KBM-7 (cell line): ENCODE data around the gene SUCLA2.
"Not testable (repeated sequence)": the region's sequence is repeated elsewhere in the genome, so short reads cannot be mapped to it uniquely, and the experiment has no call there.

ENCODE experiments used
- DNase-seq: peaks from one replicate; pipeline ENCODE4 v3.0.0-alpha.2; 2015
- in situ Hi-C: fragments of 300-500 bp; cut with MboI; formaldehyde crosslinking; loops from 2 replicates; pipeline ENCODE4 v1.14.3; 2020; ENCODE audit warnings: low sequenced_read_pairs, low pct_unique_long_range_greater_than_20kb, mixed read lengths

The SUCLA2 gene

GRCh38 chr13:48001114-48001881 is at the start of gene SUCLA2:
Gene SUCLA2 (minus strand): TSS chr13:48001273. CDS start chr13:48001269, 4 bp downstream.
- peak; percentile 88 for DNase-seq
- in situ Hi-C loops, result no loop called here

GRCh38 chr13:48050550-48050949 is 49.5 kb upstream of the SUCLA2 start:
- peak; percentile 29 for DNase-seq
- in situ Hi-C loops, result no loop called here

- in situ Hi-C loops, result no loop called here
- no peak for DNase-seq
These were observed 42.9 kb upstream of the SUCLA2 start for GRCh38 chr13:48043789-48044503.

GRCh38 chr13:48042894-48043293 is 41.8 kb upstream of the SUCLA2 start:
- in situ Hi-C loops, result no loop called here
- no peak for DNase-seq

GRCh38 chr13:48040896-48041295 is 39.8 kb upstream of the SUCLA2 start:
- in situ Hi-C loops, result no loop called here
- no peak for DNase-seq

GRCh38 chr13:48040049-48040448 is 39.0 kb upstream of the SUCLA2 start:
- in situ Hi-C loops, result no loop called here
- DNase-seq, result no peak

- in situ Hi-C loops, result no loop called here
- peak; percentile 40 for DNase-seq
These were observed 37.7 kb upstream of the SUCLA2 start for GRCh38 chr13:48038761-48039160.

GRCh38 chr13:48037346-48038173 is 36.5 kb upstream of the SUCLA2 start, which contains the start of gene NUDT15:
Gene NUDT15 (plus strand): TSS chr13:48037726. CDS start chr13:48037747, 21 bp downstream.
- in situ Hi-C loops, result no loop called here
- DNase-seq, result peak; percentile 99

GRCh38 chr13:48029859-48030258 is 28.8 kb upstream of the SUCLA2 start:
- in situ Hi-C loops, result no loop called here
- DNase-seq, result no peak

GRCh38 chr13:48028066-48028465 is 27.0 kb upstream of the SUCLA2 start:
- no peak for DNase-seq
- in situ Hi-C loops, result no loop called here

GRCh38 chr13:48019796-48020195 is 18.7 kb upstream of the SUCLA2 start:
- no peak for DNase-seq
- in situ Hi-C loops, result no loop called here

- DNase-seq, result no peak
- in situ Hi-C loops, result no loop called here
These were observed 17.6 kb upstream of the SUCLA2 start for GRCh38 chr13:48018637-48019036.

GRCh38 chr13:48014359-48014758 is 13.3 kb upstream of the SUCLA2 start:
- in situ Hi-C loops, result no loop called here
- DNase-seq, result no peak

GRCh38 chr13:48012668-48013067 is 11.6 kb upstream of the SUCLA2 start:
- DNase-seq, result no peak
- in situ Hi-C loops, result no loop called here

GRCh38 chr13:48010698-48011097 is 9.6 kb upstream of the SUCLA2 start:
- in situ Hi-C loops, result no loop called here
- no peak for DNase-seq

GRCh38 chr13:48009284-48009683 is 8.2 kb upstream of the SUCLA2 start:
- in situ Hi-C loops, result no loop called here
- DNase-seq, result peak; percentile 53

GRCh38 chr13:48006396-48006795 is 5.3 kb upstream of the SUCLA2 start:
- in situ Hi-C loops, result no loop called here
- DNase-seq, result no peak

- DNase-seq, result peak; percentile 32
- in situ Hi-C loops, result no loop called here
These were observed 3.1 kb upstream of the SUCLA2 start for GRCh38 chr13:48004201-48004600.

- in situ Hi-C loops, DNase-seq: not testable (repeated sequence)
These were observed 926 bp upstream of the SUCLA2 start for GRCh38 chr13:48001999-48002398.
